Neuronal stem cell (in vitro differentiated cells): ENCODE results near the gene CCDC149.
A peak's percentile ranks its signal among the peaks of the same experiment; 100 is the strongest.

ENCODE experiments used
- DNase-seq: peaks from one replicate; pipeline ENCODE4 v3.0.0-alpha.2; 2013; ENCODE audit warnings: low spot score
- H2AFZ ChIP-seq: one replicate; pipeline ENCODE4 v1.6.1; 2013; ENCODE audit warnings: mild to moderate bottlenecking, low read length, inconsistent platforms
- H2AK5ac ChIP-seq: 2 replicates; pipeline ENCODE4 v1.6.1; 2013; ENCODE audit warnings: low read depth, mild to moderate bottlenecking, inconsistent platforms, low read length, moderate library complexity, mixed read lengths
- H2BK120ac ChIP-seq: 2 replicates; pipeline ENCODE4 v1.6.1; 2013; ENCODE audit warnings: low read depth, mild to moderate bottlenecking, inconsistent platforms, low read length, moderate library complexity, mixed read lengths
- H2BK12ac ChIP-seq: one replicate; pipeline ENCODE4 v1.6.1; 2013; ENCODE audit warnings: low read length, inconsistent platforms
- H2BK15ac ChIP-seq: 2 replicates; pipeline ENCODE4 v1.6.1; 2013; ENCODE audit warnings: mild to moderate bottlenecking, low read length, inconsistent platforms, mixed read lengths
- H2BK5ac ChIP-seq: one replicate; pipeline ENCODE4 v1.6.1; 2013; ENCODE audit warnings: inconsistent platforms, mild to moderate bottlenecking, low read length, moderate library complexity
- H3K14ac ChIP-seq: one replicate; pipeline ENCODE4 v1.6.1; 2013; ENCODE audit warnings: low read length, inconsistent platforms
- H3K18ac ChIP-seq: 2 replicates; pipeline ENCODE4 v1.6.1; 2013; ENCODE audit warnings: low read length, inconsistent platforms
- H3K23ac ChIP-seq: 2 replicates; pipeline ENCODE4 v1.6.1; 2013; ENCODE audit warnings: low read depth, mild to moderate bottlenecking, mixed read lengths, low read length, inconsistent platforms; ENCODE audit not compliant: poor library complexity
- H3K27ac ChIP-seq: replicated peaks from 3 replicates; pipeline ENCODE4 v1.5.1; 2013; ENCODE audit warnings: low read length, inconsistent platforms
- H3K27me3 ChIP-seq, 3 experiments: 2 replicates each; pipeline ENCODE4 v1.6.1; 2013; ENCODE audit warnings: low read length in 3 of 3, mild to moderate bottlenecking in 2 of 3, inconsistent platforms in 1 of 3, low read depth in 1 of 3, mixed read lengths in 1 of 3, moderate library complexity in 1 of 3; ENCODE audit not compliant: control insufficient read depth in 3 of 3, insufficient read depth in 3 of 3
- H3K36me3 ChIP-seq, 2 donors: replicated peaks in 1 of 2; 2 replicates each; pipeline ENCODE4 v1.6.1; 2013; ENCODE audit warnings: low read length in 2 of 2; ENCODE audit not compliant: control insufficient read depth in 2 of 2, insufficient read depth in 2 of 2
- H3K4ac ChIP-seq: 2 replicates; pipeline ENCODE4 v1.6.1; 2013; ENCODE audit warnings: inconsistent platforms, mild to moderate bottlenecking, low read length, moderate library complexity
- H3K4me1 ChIP-seq, 2 donors: 1 replicate in 1 of 2; 2 replicates in 1 of 2; pipeline ENCODE4 v1.6.1; 2013; ENCODE audit warnings: low read length in 2 of 2, low read depth in 1 of 2; ENCODE audit not compliant: control insufficient read depth in 2 of 2, insufficient read depth in 1 of 2
- H3K4me2 ChIP-seq: one replicate; pipeline ENCODE4 v1.6.1; 2013; ENCODE audit warnings: mild to moderate bottlenecking, low read length, inconsistent platforms; ENCODE audit not compliant: insufficient read depth, poor library complexity, severe bottlenecking
- H3K4me3 ChIP-seq, 2 donors: 2 replicates each; pipeline ENCODE4 v1.5.1; 2013; ENCODE audit warnings: low read length in 2 of 2, mild to moderate bottlenecking in 2 of 2, inconsistent platforms in 1 of 2, moderate library complexity in 1 of 2
- H3K79me1 ChIP-seq: one replicate; pipeline ENCODE4 v1.6.1; 2013; ENCODE audit warnings: low read depth, mild to moderate bottlenecking, inconsistent platforms, low read length, moderate library complexity
- H3K9ac ChIP-seq: one replicate; pipeline ENCODE4 v1.6.1; 2013; ENCODE audit warnings: mild to moderate bottlenecking, low read depth, low read length, inconsistent platforms; ENCODE audit not compliant: poor library complexity
- H3K9me3 ChIP-seq, 2 donors: replicated peaks in 1 of 2; 2 replicates each; pipeline versions ENCODE3 to v1.6.1; 2013; ENCODE audit warnings: low read length in 2 of 2, mild to moderate bottlenecking in 2 of 2, inconsistent platforms in 1 of 2, low read depth in 1 of 2, mixed read lengths in 1 of 2, moderate library complexity in 1 of 2; ENCODE audit not compliant: control insufficient read depth in 2 of 2, insufficient read depth in 1 of 2
- H4K8ac ChIP-seq: one replicate; pipeline ENCODE4 v1.6.1; 2013; ENCODE audit warnings: low read depth, mild to moderate bottlenecking, inconsistent platforms, low read length, moderate library complexity
- H4K91ac ChIP-seq: one replicate; pipeline ENCODE4 v1.6.1; 2013; ENCODE audit warnings: low read length, low read depth, mild to moderate bottlenecking, inconsistent platforms; ENCODE audit not compliant: poor library complexity
- WGBS, 2 donors: extraction: QIAGEN DNeasy Blood & Tissue Kit; methylation state at CpG; one replicate each; pipeline ENCODE4 v1.1.7; 2013; ENCODE audit warnings: missing lambda C conversion rate in 2 of 2, mixed read lengths in 1 of 2; ENCODE audit not compliant: insufficient read length in 2 of 2, insufficient replicate concordance in 1 of 2; ENCODE audit errors: extremely low coverage in 2 of 2; 5-methylcytosine and 5-hydroxymethylcytosine counted together

CCDC149 gene

DNA sequence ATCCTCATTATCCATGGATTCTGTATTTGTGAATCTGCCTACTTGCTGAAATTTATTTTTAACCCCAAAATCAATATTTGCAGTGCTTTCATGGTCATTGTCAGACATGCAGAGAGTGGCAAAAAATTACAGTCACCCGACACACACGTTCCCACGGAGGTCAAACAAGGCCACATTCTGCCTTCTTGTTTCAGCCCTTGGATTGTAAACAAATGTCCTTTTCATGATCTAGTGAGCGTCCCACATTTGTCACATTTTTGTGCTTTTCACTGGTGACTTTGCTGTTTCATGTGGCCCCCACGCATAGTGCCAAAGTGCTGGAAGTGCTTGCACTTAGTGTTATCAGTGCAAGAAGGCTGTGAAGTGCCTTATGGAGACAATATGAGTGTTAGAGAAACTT, 72.5 kb downstream of the CCDC149 start:
- H2BK5ac ChIP-seq = no peak overlapping the region
- H3K36me3 ChIP-seq = no peaks in the 10 kb centered on the region
- no peak overlapping the region for H2AFZ ChIP-seq
- no peak overlapping the region for H2AK5ac ChIP-seq
- no peak overlapping the region for H3K18ac ChIP-seq
- no peak overlapping the region for H3K4ac ChIP-seq
- H3K9ac ChIP-seq = no peak overlapping the region
- H2BK120ac ChIP-seq = no peak overlapping the region
- no peak overlapping the region for H3K4me2 ChIP-seq
- H3K27ac ChIP-seq = no peak overlapping the region
- H3K4me1 ChIP-seq = peaks cover 0 to 3% of the 10 kb centered on the region in 2 donors
- no peak overlapping the region for H2BK15ac ChIP-seq
- H3K79me1 ChIP-seq = no peaks in the 10 kb centered on the region
- H2BK12ac ChIP-seq = no peak overlapping the region
- DNase-seq = no peak
- no peaks in the 10 kb centered on the region for H3K9me3 ChIP-seq
- no peak overlapping the region for H3K4me3 ChIP-seq
- no CpG with 5 or more reads among the region's 5 CpGs for WGBS, 2 donors
- no peak overlapping the region for H4K91ac ChIP-seq
- no peak overlapping the region for H3K23ac ChIP-seq
- H3K27me3 ChIP-seq = no peaks in the 10 kb centered on the region
- H3K14ac ChIP-seq = no peak overlapping the region
- no peak overlapping the region for H4K8ac ChIP-seq

GRCh38 chr4:24837781-24838180, 75.1 kb downstream of the CCDC149 start:
- Histone ChIP-seq H3K79me1 (no peaks in the 10 kb centered on the region), H2BK15ac (no peak overlapping the region), H3K4me2 (no peak overlapping the region), H3K27me3 (no peaks in the 10 kb centered on the region), H2BK120ac (no peak overlapping the region), H3K23ac (no peak overlapping the region), H3K4me3 (no peak overlapping the region), H4K91ac (no peak overlapping the region), H2AFZ (no peak overlapping the region), H2AK5ac (no peak overlapping the region), H3K27ac (no peak overlapping the region), H3K9me3 (no peaks in the 10 kb centered on the region), H3K4me1 (peaks cover 0 to 3% of the 10 kb centered on the region in 2 donors), H3K18ac (no peak overlapping the region), H2BK5ac (no peak overlapping the region), H3K14ac (no peak overlapping the region), H3K4ac (no peak overlapping the region), H3K36me3 (no peaks in the 10 kb centered on the region), H2BK12ac (no peak overlapping the region), H3K9ac (no peak overlapping the region), H4K8ac (no peak overlapping the region)
- no CpG with 5 or more reads among the region's 5 CpGs for WGBS, 2 donors
- DNase-seq = no peak

DNA sequence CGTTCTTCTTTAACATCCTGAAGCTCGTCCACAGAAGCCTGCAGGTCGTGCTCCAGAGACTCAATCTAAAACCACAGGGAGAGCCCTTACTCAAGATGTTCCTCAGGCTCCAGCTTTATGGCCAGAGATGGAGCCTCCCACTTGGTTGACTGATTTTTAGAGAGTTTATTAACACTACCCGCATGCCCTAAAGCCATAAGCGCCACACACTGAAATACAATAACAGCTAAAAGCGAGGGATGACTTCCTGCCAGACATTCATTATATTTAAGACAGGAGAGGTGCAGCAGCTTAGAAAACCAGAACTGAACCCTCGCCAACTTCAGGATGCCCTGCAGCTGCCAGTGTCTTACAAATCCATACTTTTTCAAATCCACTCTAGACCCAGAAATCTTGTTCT, 75.5 kb downstream of the CCDC149 start:
- Histone ChIP-seq H2BK12ac (no peak overlapping the region), H3K14ac (no peak overlapping the region), H3K27me3 (no peaks in the 10 kb centered on the region), H2BK120ac (no peak overlapping the region), H2AK5ac (no peak overlapping the region), H3K4me2 (no peak overlapping the region), H3K9ac (peak overlapping the region; percentile 60), H3K4ac (no peak overlapping the region), H3K4me1 (peaks cover 0 to 3% of the 10 kb centered on the region in 2 donors), H4K8ac (no peak overlapping the region), H3K27ac (no peak overlapping the region), H3K23ac (no peak overlapping the region), H4K91ac (no peak overlapping the region), H3K9me3 (no peaks in the 10 kb centered on the region), H2BK5ac (no peak overlapping the region), H3K4me3 (no peak overlapping the region), H3K36me3 (no peaks in the 10 kb centered on the region), H2BK15ac (no peak overlapping the region), H3K79me1 (no peaks in the 10 kb centered on the region), H2AFZ (no peak overlapping the region), H3K18ac (no peak overlapping the region)
- no CpG with 5 or more reads among the region's 7 CpGs for WGBS, 2 donors
- no peak for DNase-seq

GRCh38 chr4:24836661-24837242, 76.1 kb downstream of the CCDC149 start:
- H3K23ac ChIP-seq = no peak overlapping the region
- no peak for DNase-seq
- H3K9ac ChIP-seq = peak overlapping the region; percentile 60
- no peak overlapping the region for H3K27ac ChIP-seq
- no peaks in the 10 kb centered on the region for H3K9me3 ChIP-seq
- no peak overlapping the region for H3K4me3 ChIP-seq
- no CpG with 5 or more reads among the region's 6 CpGs for WGBS, 2 donors
- H3K27me3 ChIP-seq = no peaks in the 10 kb centered on the region
- H4K8ac ChIP-seq = no peak overlapping the region
- no peaks in the 10 kb centered on the region for H3K79me1 ChIP-seq
- H4K91ac ChIP-seq = no peak overlapping the region
- no peak overlapping the region for H3K4ac ChIP-seq
- H2BK15ac ChIP-seq = no peak overlapping the region
- H3K4me2 ChIP-seq = no peak overlapping the region
- no peak overlapping the region for H2AFZ ChIP-seq
- H2BK12ac ChIP-seq = no peak overlapping the region
- no peak overlapping the region for H3K14ac ChIP-seq
- H3K4me1 ChIP-seq = peaks cover 0 to 3% of the 10 kb centered on the region in 2 donors
- H3K18ac ChIP-seq = no peak overlapping the region
- H2BK120ac ChIP-seq = no peak overlapping the region
- no peaks in the 10 kb centered on the region for H3K36me3 ChIP-seq
- no peak overlapping the region for H2AK5ac ChIP-seq
- H2BK5ac ChIP-seq = no peak overlapping the region
